Omental fat pad (tissue), 4 donors: ENCODE measurements around the gene PPP4R3A. TPM values are rescaled to one million over a fixed set of nuclear protein-coding genes. Genes with fewer than 3 reads are reported as not detected.
"Not testable (repeated sequence)": the region's sequence is repeated elsewhere in the genome, so short reads cannot be mapped to it uniquely, and the experiment has no call there.

Source experiments
- ATAC-seq: fragments of 150-250 bp; one replicate; pipeline ENCODE4 v1.9.1; 2016; ENCODE audit warnings: mild to moderate bottlenecking, moderate library complexity; ENCODE audit not compliant: low FRiP score
- DNase-seq: peaks from one replicate; pipeline ENCODE4 v3.0.0-alpha.2; 2019; ENCODE audit warnings: low spot score
- total RNA-seq, 4 donors: library from RNA; depleted of rRNA; stranded (reverse); fragments of >200 nt; gene quantifications; one replicate each; pipeline ENCODE4 v1.1.0, GENCODE V29; 2016
- TF ChIP-seq, protein P1 (sequence below), 3 donors: fragments of 450-650 bp; IDR thresholded peaks; one replicate each; pipeline ENCODE4 v1.5.1; 2016 to 2017; ENCODE audit warnings: antibody characterized with exemption in 3 of 3, mild to moderate bottlenecking in 3 of 3, moderate library complexity in 2 of 3

Gene PPP4R3A
- total RNA-seq, 4 donors from 2014 or later, result 55.2 to 87.1 (median 79.5) TPM

DNA sequence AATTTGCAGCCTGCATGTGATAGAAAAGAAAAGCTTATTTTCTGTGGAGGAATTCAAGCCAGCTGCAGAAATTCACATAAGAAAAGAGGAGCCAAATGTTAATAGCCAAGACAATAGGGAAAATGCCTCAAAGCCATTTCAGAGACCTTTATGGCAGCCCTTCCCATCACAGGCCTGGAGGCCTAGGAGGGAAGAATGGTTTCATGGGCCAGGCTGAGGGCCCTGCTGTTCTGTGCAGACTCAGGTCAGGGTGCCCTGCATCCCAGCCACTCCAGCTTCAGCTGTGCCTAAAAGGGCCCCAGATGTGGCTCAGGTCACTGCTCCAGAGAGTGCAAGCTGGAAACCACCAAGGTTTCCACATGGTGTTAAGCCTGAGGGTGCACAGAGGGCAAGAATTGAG is 71.3 kb downstream of the PPP4R3A start:
- DNase-seq (no peak), ATAC-seq (no peak)
- TF ChIP-seq, protein P1, sequence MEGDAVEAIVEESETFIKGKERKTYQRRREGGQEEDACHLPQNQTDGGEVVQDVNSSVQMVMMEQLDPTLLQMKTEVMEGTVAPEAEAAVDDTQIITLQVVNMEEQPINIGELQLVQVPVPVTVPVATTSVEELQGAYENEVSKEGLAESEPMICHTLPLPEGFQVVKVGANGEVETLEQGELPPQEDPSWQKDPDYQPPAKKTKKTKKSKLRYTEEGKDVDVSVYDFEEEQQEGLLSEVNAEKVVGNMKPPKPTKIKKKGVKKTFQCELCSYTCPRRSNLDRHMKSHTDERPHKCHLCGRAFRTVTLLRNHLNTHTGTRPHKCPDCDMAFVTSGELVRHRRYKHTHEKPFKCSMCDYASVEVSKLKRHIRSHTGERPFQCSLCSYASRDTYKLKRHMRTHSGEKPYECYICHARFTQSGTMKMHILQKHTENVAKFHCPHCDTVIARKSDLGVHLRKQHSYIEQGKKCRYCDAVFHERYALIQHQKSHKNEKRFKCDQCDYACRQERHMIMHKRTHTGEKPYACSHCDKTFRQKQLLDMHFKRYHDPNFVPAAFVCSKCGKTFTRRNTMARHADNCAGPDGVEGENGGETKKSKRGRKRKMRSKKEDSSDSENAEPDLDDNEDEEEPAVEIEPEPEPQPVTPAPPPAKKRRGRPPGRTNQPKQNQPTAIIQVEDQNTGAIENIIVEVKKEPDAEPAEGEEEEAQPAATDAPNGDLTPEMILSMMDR (IDR thresholded peaks at IDR 0.05), result no peak

DNA sequence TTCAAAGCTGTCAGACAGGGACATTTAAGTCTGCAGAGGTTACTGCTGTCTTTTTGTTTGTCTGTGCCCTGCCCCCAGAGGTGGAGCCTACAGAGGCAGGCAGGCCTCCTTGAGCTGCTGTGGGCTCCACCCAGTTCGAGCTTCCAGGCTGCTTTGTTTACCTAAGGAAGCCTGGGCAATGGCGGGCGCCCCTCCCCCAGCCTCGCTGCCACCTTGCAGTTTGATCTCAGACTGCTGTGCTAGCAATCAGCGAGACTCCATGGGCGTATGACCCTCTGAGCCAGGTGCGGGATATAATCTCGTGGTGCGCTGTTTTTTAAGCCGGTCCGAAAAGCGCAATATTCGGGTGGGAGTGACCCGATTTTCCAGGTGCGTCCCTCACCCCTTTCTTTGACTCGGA is 73.8 kb downstream of the PPP4R3A start:
- DNase-seq, ATAC-seq: not testable (repeated sequence)

DNA sequence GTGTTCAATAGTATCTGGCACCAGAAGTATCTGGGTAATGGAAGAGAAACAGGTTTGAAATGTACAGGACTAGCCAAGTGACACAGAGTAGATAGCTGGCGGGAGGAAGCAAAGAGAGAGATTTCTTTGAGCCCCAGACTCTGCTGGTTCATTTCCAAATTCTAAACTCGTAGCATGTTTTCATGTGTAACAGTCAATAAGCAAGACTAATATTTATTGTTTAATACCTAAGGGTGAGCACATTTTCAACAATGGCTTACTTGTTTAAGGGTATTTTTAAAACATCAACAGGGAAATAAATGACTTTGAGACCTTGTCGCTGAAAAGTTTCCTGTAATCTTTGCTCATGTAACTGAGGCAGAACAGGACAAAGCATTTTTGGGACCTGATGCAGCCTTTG is 80.7 kb downstream of the PPP4R3A start:
- TF ChIP-seq, protein P1 (IDR thresholded peaks at IDR 0.05), result no peak
- no peak for DNase-seq
- no peak for ATAC-seq

DNA sequence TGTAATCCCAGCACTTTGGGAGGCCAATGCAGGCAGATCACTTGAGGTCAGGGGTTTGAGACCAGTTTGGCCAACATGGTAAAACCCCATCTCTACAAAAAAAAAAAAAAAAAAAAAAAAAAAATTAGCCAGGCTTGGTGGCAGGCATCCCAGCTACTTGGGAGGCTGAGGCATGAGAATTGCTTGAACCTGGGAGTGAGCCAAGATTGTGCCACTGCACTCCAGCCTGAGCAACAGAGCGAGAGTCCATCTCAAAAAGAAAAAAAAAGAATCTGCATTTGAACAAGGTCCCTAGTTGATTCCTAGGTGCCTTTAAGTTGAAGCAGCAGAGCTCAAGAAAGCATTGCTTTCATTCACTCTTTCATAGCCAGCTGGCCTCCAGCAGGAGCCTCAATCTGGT is 81.2 kb downstream of the PPP4R3A start:
- DNase-seq, ATAC-seq: not testable (repeated sequence)

DNA sequence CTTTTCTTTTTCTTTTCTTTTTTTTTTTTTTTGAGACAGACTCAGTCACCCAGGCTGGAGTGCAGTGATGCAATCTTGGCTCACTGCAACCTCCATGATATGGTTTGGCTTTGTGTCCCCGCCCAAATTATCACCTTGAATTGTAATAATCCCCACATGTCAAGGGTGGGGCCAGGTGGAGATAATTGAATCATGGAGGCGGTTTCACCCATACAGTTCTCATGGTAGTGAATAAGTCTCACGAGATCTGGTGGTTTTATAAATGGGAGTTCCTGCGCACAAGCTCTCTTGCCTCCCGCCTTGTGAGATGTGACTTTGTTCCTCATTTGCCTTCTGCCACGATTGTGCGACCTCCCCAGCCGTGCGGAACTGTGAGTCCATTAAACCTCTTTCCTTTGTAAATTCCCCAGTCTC is 84.6 kb downstream of the PPP4R3A start:
- not testable (repeated sequence) for ATAC-seq, DNase-seq

DNA sequence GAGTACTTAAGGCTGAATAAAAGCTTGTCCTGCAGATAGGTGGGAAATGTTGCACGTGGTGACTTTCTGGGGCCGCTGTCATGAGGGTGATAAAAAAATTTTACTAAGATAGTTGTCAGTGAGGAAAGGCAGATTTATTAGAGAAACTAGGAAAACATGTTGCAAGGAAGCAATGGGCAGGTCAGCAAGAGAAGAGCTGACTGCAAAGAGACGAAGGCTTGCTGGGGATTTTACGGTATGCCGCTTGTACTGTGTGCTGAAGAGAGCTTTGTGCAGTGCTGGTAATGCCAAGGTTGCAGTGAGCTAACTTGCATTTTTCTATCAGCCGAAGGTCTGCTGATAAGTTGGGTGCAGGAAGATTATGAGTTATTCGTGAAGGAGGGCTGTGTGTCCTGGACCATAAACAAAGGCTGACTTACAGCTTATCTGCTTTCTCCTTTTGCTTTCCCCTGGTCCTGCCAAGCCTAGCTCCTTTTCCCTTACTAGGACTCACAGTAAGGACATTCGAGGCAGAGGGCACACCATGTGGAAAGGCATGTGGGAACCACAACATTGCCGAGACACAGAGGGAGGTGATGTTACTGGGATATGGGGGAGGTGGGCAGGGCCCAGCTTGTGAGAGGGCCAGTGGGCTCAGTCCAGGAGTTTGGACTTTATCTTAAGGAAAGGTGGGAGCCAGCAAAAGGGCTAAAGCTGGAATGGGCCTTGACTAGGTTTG is 85.1 kb downstream of the PPP4R3A start:
- DNase-seq (no peak), ATAC-seq (no peak)
- TF ChIP-seq, protein P1 (IDR thresholded peaks at IDR 0.05), result no peak

DNA sequence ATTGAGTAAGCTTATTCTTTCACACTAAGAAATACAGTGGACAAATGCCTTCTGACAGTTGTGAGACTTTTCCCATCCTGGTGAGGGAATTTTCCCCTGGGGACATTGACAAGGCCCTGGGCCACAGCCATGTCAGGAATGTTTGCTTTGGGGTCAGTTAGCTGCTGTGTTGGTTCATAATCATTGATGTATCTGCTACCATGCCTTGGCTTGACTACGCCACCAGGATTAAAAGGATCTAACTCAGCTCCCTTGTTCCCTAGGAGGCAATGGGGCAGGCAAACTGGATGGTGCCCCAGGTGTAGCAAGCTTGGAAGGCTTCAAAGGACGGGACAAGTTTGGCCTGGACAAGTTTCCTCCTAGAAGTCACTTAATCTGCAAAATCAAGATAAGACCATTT is 89.4 kb downstream of the PPP4R3A start:
- DNase-seq, result no peak
- ATAC-seq, result no peak
- TF ChIP-seq, protein P1 (IDR thresholded peaks at IDR 0.05), result no peak

DNA sequence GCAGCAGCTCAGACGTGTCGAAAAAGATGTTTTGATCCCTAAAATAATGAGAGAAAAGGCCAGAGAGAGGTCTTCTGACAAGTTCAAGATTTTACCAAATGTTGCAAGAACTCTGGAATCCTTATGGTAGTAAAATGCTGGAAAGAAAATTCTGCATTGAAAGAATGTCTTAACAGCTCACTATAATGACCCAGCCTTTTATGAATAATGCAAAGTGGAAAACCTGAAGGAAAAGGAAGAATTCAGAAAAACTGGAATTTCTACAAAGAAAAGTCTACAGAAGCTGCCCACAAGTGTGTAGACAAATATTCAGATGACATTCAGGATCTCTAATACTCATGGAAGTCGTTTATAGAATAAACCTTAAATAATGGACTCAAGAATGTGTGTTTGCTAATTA is 90.7 kb downstream of the PPP4R3A start:
- ATAC-seq (no peak), DNase-seq (no peak)
- TF ChIP-seq, protein P1 (IDR thresholded peaks at IDR 0.05), result no peak

DNA sequence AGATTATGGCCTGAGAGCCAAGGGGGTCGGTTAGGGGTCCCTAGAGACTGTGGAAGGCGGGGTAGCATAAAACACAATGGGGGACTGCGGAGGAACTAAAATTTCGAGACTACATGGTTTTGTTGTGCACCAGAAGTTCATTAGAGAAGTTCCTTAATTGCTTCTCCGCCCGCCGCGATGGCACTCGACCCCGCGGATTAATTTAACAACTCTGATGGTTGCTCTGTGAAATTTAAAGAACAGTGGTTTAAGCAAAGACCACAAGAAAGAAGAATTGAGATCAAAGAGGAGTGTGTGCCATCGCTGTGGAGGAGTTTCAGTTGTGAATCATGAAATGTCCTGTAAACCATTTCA is 91.1 kb downstream of the PPP4R3A start:
- ATAC-seq (no peak), DNase-seq (no peak)
- TF ChIP-seq, protein P1 (IDR thresholded peaks at IDR 0.05), result no peak
